Left lung (tissue), 10 donors: ENCODE measurements around the gene PHACTR1. TPM values are rescaled to one million over a fixed set of nuclear protein-coding genes. Genes with fewer than 3 reads are reported as not detected.

Experiments
- ATAC-seq: fragments of 200-7000 bp; cut with Tn5 transposase; one replicate; pipeline ENCODE4 v1.9.1; 2020; ENCODE audit warnings: moderate library complexity
- DNase-seq, 4 donors: peaks; one replicate each; pipeline ENCODE4 v3.0.0-alpha.2; 2013 to 2020
- H3K27ac ChIP-seq, 2 donors: fragments of 200-600 bp; sonication (generic) in 1 of 2; one replicate each; pipeline versions ENCODE4 v1.5.0 to v1.8.0; 2020 to 2021
- H3K27me3 ChIP-seq, 2 donors: fragments of 200-600 bp; sonication (generic) in 1 of 2; one replicate each; pipeline versions ENCODE4 v1.5.0 to v1.8.0; 2020 to 2021
- H3K36me3 ChIP-seq, 2 donors: fragments of 200-600 bp; sonication (generic) in 1 of 2; one replicate each; pipeline versions ENCODE4 v1.5.0 to v1.8.0; 2020 to 2021
- H3K4me1 ChIP-seq, 2 donors: fragments of 200-600 bp; one replicate each; pipeline ENCODE4 v1.8.0; 2021
- H3K4me3 ChIP-seq, 2 donors: fragments of 200-600 bp; sonication (generic) in 1 of 2; one replicate each; pipeline versions ENCODE4 v1.5.0 to v1.8.0; 2020 to 2021; ENCODE audit warnings: mild to moderate bottlenecking in 1 of 2
- H3K9me3 ChIP-seq, 2 donors: fragments of 200-600 bp; sonication (generic) in 1 of 2; one replicate each; pipeline versions ENCODE4 v1.5.0 to v1.8.0; 2020 to 2021
- CTCF ChIP-seq, 2 donors: fragments of 200-600 bp; sonication (generic) in 1 of 2; IDR thresholded peaks; one replicate each; pipeline versions ENCODE4 v1.5.0 to v1.8.0; 2021; ENCODE audit warnings: antibody characterized with exemption in 2 of 2
- intact Hi-C, 2 donors: fragments of 100-400 bp; cut with DNase I; formaldehyde crosslinking; loops; one replicate each; pipeline versions ENCODE4 v1.11.2 to v1.14.2; 2022
- polyA plus RNA-seq, 6 donors: library from polyadenylated mRNA; unstranded; fragments of 120-200 nt; gene quantifications; one replicate each; pipeline ENCODE4 v1.2.1, GENCODE V29; 2013; ENCODE audit not compliant: insufficient read length in 6 of 6
- total RNA-seq, 2 donors: library from RNA; stranded (reverse); fragmentation: NEBNext Ultra II Directional; extraction: Animal tissue kit (Norgen Biotek cat#: 25700); gene quantifications; one replicate each; pipeline ENCODE4 v1.2.1, GENCODE V29; 2021
- donor health status: DM: no; HTN: yes; CAD: no.
- donor health status: DM: no; HTN: no; CAD: no.

PHACTR1 gene
- total and polyA plus RNA-seq, 8 donors, result 12.1 to 53.3 (median 15.8) TPM

- intact Hi-C loops, result no loop called here
- peaks cover 0 to 4% of the 10 kb centered on the region in 2 donors for H3K4me1 ChIP-seq
- no peak for ATAC-seq
- DNase-seq, result no peak
- H3K36me3 ChIP-seq, result peaks cover 0 to 89% of the 10 kb centered on the region in 2 donors
- H3K27me3 ChIP-seq, result no peaks in the 10 kb centered on the region
- TF ChIP-seq CTCF (IDR thresholded peaks at IDR 0.05), result no peak
- H3K9me3 ChIP-seq, result no peaks in the 10 kb centered on the region
- no peak overlapping the region for H3K27ac ChIP-seq
- no peak overlapping the region for H3K4me3 ChIP-seq
These were observed 563.7 kb downstream of the PHACTR1 start for GRCh38 chr6:13280254-13280653.

- Histone ChIP-seq H3K27me3 (no peaks in the 10 kb centered on the region), H3K4me1 (peaks cover 0 to 18% of the 10 kb centered on the region in 2 donors), H3K36me3 (peaks cover 0 to 99% of the 10 kb centered on the region in 2 donors), H3K4me3 (no peak overlapping the region), H3K27ac (no peak overlapping the region), H3K9me3 (peaks cover 0 to 4% of the 10 kb centered on the region in 2 donors)
- no peak for ATAC-seq
- intact Hi-C loops, result no loop called here
- no peak for DNase-seq
- no peak for TF ChIP-seq CTCF (IDR thresholded peaks at IDR 0.05)
These were observed 565.1 kb downstream of the PHACTR1 start for GRCh38 chr6:13281686-13282085.

GRCh38 chr6:13282393-13283069 is 566.0 kb downstream of the PHACTR1 start:
- no peak for TF ChIP-seq CTCF (IDR thresholded peaks at IDR 0.05)
- Histone ChIP-seq H3K27me3 (no peaks in the 10 kb centered on the region), H3K27ac (no peak overlapping the region), H3K4me1 (peaks cover 0 to 19% of the 10 kb centered on the region in 2 donors), H3K36me3 (peaks cover 0 to 100% of the 10 kb centered on the region in 2 donors), H3K4me3 (no peak overlapping the region), H3K9me3 (peaks cover 0 to 13% of the 10 kb centered on the region in 2 donors)
- intact Hi-C loops, result no loop called here
- DNase-seq, result no peak
- ATAC-seq, result no peak

- ATAC-seq (no peak), DNase-seq (no peak)
- no peak for TF ChIP-seq CTCF (IDR thresholded peaks at IDR 0.05)
- peaks cover 0 to 100% of the 10 kb centered on the region in 2 donors for H3K36me3 ChIP-seq
- peaks cover 0 to 14% of the 10 kb centered on the region in 2 donors for H3K9me3 ChIP-seq
- no peak overlapping the region for H3K4me3 ChIP-seq
- no peak overlapping the region for H3K27ac ChIP-seq
- intact Hi-C loops, result no loop called here
- peaks cover 0 to 19% of the 10 kb centered on the region in 2 donors for H3K4me1 ChIP-seq
- H3K27me3 ChIP-seq, result no peaks in the 10 kb centered on the region
These were observed 566.8 kb downstream of the PHACTR1 start for GRCh38 chr6:13283331-13283730.

GRCh38 chr6:13284646-13285045 is 568.1 kb downstream of the PHACTR1 start:
- TF ChIP-seq CTCF (IDR thresholded peaks at IDR 0.05), result no peak
- Histone ChIP-seq H3K27me3 (no peaks in the 10 kb centered on the region), H3K4me1 (peaks cover 0 to 19% of the 10 kb centered on the region in 2 donors), H3K36me3 (peaks cover 0 to 100% of the 10 kb centered on the region in 2 donors), H3K27ac (no peak overlapping the region), H3K4me3 (no peak overlapping the region), H3K9me3 (peaks cover 0 to 14% of the 10 kb centered on the region in 2 donors)
- intact Hi-C loops, result no loop called here
- ATAC-seq (no peak), DNase-seq (no peak)
